SU-DHL-6 (cell line): ENCODE data around the gene SHROOM2.
"Not testable (repeated sequence)": the region's sequence is repeated elsewhere in the genome, so short reads cannot be mapped to it uniquely, and the experiment has no call there.

Experiments used
- H2AFZ ChIP-seq: fragments of 200-600 bp; sonication (generic); 2 replicates; pipeline ENCODE4 v1.6.1; 2014; ENCODE audit warnings: low read depth, mild to moderate bottlenecking, moderate library complexity, mixed read lengths, antibody characterized with exemption, low read length; ENCODE audit not compliant: severe bottlenecking
- H3F3A ChIP-seq: fragments of 200-600 bp; shearing (Covaris generic); 2 replicates; pipeline ENCODE4 v1.6.0; 2016; ENCODE audit warnings: antibody characterized with exemption, mild to moderate bottlenecking; ENCODE audit not compliant: insufficient read depth
- H3K27ac ChIP-seq: fragments of 200-600 bp; sonication (generic); 2 replicates; pipeline ENCODE4 v1.5.1; 2016; ENCODE audit warnings: low read depth, mild to moderate bottlenecking, low read length, moderate library complexity, mixed read lengths
- H3K27me3 ChIP-seq: fragments of 200-600 bp; sonication (generic), shearing (Covaris generic); 2 replicates; pipeline ENCODE4 v1.6.0; 2014; ENCODE audit warnings: mild to moderate bottlenecking, low read length
- H3K36me3 ChIP-seq: fragments of 200-600 bp; sonication (generic); 2 replicates; pipeline ENCODE4 v1.6.1; 2014; ENCODE audit warnings: mild to moderate bottlenecking, low read length, mixed read lengths
- H3K4me2 ChIP-seq: fragments of 300-600, 200-600 bp; shearing (Covaris generic), sonication (generic); 2 replicates; pipeline ENCODE4 v1.6.0; 2014; ENCODE audit warnings: low read length, low read depth, mild to moderate bottlenecking; ENCODE audit not compliant: poor library complexity, severe bottlenecking
- H3K4me3 ChIP-seq: fragments of 200-600 bp; sonication (generic); 2 replicates; pipeline ENCODE4 v1.5.1; 2014; ENCODE audit warnings: antibody characterized with exemption, low read length, mild to moderate bottlenecking, mixed read lengths; ENCODE audit not compliant: insufficient read depth, poor library complexity, severe bottlenecking
- H3K79me2 ChIP-seq: fragments of 200-600 bp; sonication (generic); 2 replicates; pipeline ENCODE4 v1.6.1; 2014; ENCODE audit warnings: mild to moderate bottlenecking, low read length, moderate library complexity; ENCODE audit not compliant: insufficient read depth
- H3K9ac ChIP-seq: fragments of 200-600 bp; sonication (generic); 2 replicates; pipeline ENCODE4 v1.7.0; 2014; ENCODE audit warnings: mild to moderate bottlenecking, low read length
- H3K9me2 ChIP-seq: fragments of 200-600 bp; sonication (generic); replicated peaks from 2 replicates; pipeline ENCODE4 v1.6.1; 2014; ENCODE audit warnings: low read length; ENCODE audit not compliant: insufficient read depth
- H3K9me3 ChIP-seq: fragments of 200-600 bp; sonication (generic); 2 replicates; pipeline ENCODE4 v1.6.1; 2014; ENCODE audit warnings: low read length, mixed read lengths; ENCODE audit not compliant: insufficient read depth
- H4K20me1 ChIP-seq: fragments of 200-600 bp; sonication (generic); 2 replicates; pipeline ENCODE4 v1.6.1; 2014; ENCODE audit warnings: low read depth, mild to moderate bottlenecking, antibody characterized with exemption, low read length, moderate library complexity, mixed read lengths
- CTCF ChIP-seq: fragments of 200-600 bp; sonication (generic); IDR thresholded peaks from one replicate; pipeline ENCODE4 v1.5.1; 2017; ENCODE audit warnings: antibody characterized with exemption, mild to moderate bottlenecking, low read length, moderate library complexity; ENCODE audit not compliant: insufficient read depth, poor library complexity, severe bottlenecking
- EZH2phosphoT487 ChIP-seq: fragments of 200-600 bp; sonication (generic), shearing (Covaris generic); conservative IDR thresholded peaks from 2 replicates; pipeline ENCODE4 v1.6.1; 2018; ENCODE audit warnings: mild to moderate bottlenecking, antibody characterized with exemption, low read length, moderate library complexity, mixed read lengths

SHROOM2 gene

GRCh38 chrX:9857575-9858474, 71.6 kb downstream of the SHROOM2 start:
- Histone ChIP-seq H3K9me2 (no peaks in the 10 kb centered on the region), H3K36me3 (no peaks in the 10 kb centered on the region), H3K27me3 (no peaks in the 10 kb centered on the region), H2AFZ (no peak overlapping the region), H3F3A (no peaks in the 10 kb centered on the region), H3K4me2 (no peak overlapping the region), H3K9me3 (no peaks in the 10 kb centered on the region), H3K27ac (no peak overlapping the region), H3K79me2 (no peaks in the 10 kb centered on the region), H3K9ac (no peak overlapping the region), H3K4me3 (no peak overlapping the region), H4K20me1 (no peaks in the 10 kb centered on the region)
- TF ChIP-seq CTCF (no peak), EZH2phosphoT487 (no peak)

- H3K4me3 ChIP-seq, H3F3A ChIP-seq, H3K4me2 ChIP-seq, H3K9ac ChIP-seq, H4K20me1 ChIP-seq, H2AFZ ChIP-seq, H3K27me3 ChIP-seq, H3K79me2 ChIP-seq, H3K9me2 ChIP-seq, H3K9me3 ChIP-seq, H3K27ac ChIP-seq, H3K36me3 ChIP-seq: not testable (repeated sequence)
These were observed 72.5 kb downstream of the SHROOM2 start for GRCh38 chrX:9858684-9859083.

GRCh38 chrX:9859711-9860555, 73.7 kb downstream of the SHROOM2 start:
- Histone ChIP-seq H3F3A (no peaks in the 10 kb centered on the region), H3K27me3 (no peaks in the 10 kb centered on the region), H3K4me3 (no peak overlapping the region), H2AFZ (no peak overlapping the region), H3K36me3 (no peaks in the 10 kb centered on the region), H3K9me3 (no peaks in the 10 kb centered on the region), H3K9ac (no peak overlapping the region), H3K9me2 (no peaks in the 10 kb centered on the region), H3K4me2 (no peak overlapping the region), H4K20me1 (no peaks in the 10 kb centered on the region), H3K79me2 (no peaks in the 10 kb centered on the region), H3K27ac (no peak overlapping the region)
- TF ChIP-seq EZH2phosphoT487, result no peak
- TF ChIP-seq CTCF, result no peak
